Loucy (cell line): ENCODE measurements around the gene B4GALT1.

Source experiments
- H2AFZ ChIP-seq: fragments of 200-600 bp; sonication (generic); 2 replicates; pipeline ENCODE4 v1.6.0; 2016; ENCODE audit warnings: antibody characterized with exemption, mild to moderate bottlenecking, low read length, moderate library complexity
- H3F3A ChIP-seq: fragments of 200-600 bp; 2 replicates; pipeline ENCODE4 v1.6.0; 2016; ENCODE audit warnings: antibody characterized with exemption, low read depth, mild to moderate bottlenecking
- H3K27me3 ChIP-seq: fragments of 200-600 bp; sonication (generic); 2 replicates; pipeline ENCODE4 v1.6.1; 2014; ENCODE audit warnings: low read length, mild to moderate bottlenecking; ENCODE audit not compliant: insufficient read depth, poor library complexity, severe bottlenecking
- H3K36me3 ChIP-seq: fragments of 200-600 bp; sonication (generic); 2 replicates; pipeline ENCODE4 v1.6.1; 2016; ENCODE audit warnings: low read length; ENCODE audit not compliant: insufficient read depth
- H3K4me1 ChIP-seq: fragments of 200-600 bp; sonication (generic); 2 replicates; pipeline ENCODE4 v1.5.1; 2014; ENCODE audit warnings: low read length, mild to moderate bottlenecking; ENCODE audit not compliant: insufficient read depth, poor library complexity, severe bottlenecking
- H3K4me2 ChIP-seq: fragments of 200-600 bp; sonication (generic); 2 replicates; pipeline ENCODE4 v1.6.0; 2014; ENCODE audit warnings: antibody characterized with exemption, low read length, low read depth, mild to moderate bottlenecking; ENCODE audit not compliant: poor library complexity, severe bottlenecking
- H3K4me3 ChIP-seq: fragments of 200-600 bp; sonication (generic); 2 replicates; pipeline ENCODE4 v1.5.1; 2014; ENCODE audit warnings: low read length, mild to moderate bottlenecking, mixed read lengths; ENCODE audit not compliant: poor library complexity, severe bottlenecking
- H3K79me2 ChIP-seq: fragments of 200-600 bp; sonication (generic); 2 replicates; pipeline ENCODE4 v1.6.1; 2014; ENCODE audit warnings: low read length; ENCODE audit not compliant: insufficient read depth
- H3K9ac ChIP-seq: fragments of 200-600 bp; sonication (generic); 2 replicates; pipeline ENCODE4 v1.6.0; 2014; ENCODE audit warnings: mild to moderate bottlenecking, low read depth, low read length, moderate library complexity; ENCODE audit not compliant: poor library complexity, severe bottlenecking
- H3K9me2 ChIP-seq: fragments of 200-600 bp; sonication (generic); replicated peaks from 2 replicates; pipeline ENCODE4 v1.6.1; 2016; ENCODE audit warnings: low read depth, low read length, mixed read lengths
- H3K9me3 ChIP-seq: fragments of 200-600 bp; sonication (generic); 2 replicates; pipeline ENCODE4 v1.6.1; 2014; ENCODE audit warnings: mild to moderate bottlenecking, antibody characterized with exemption, low read length, low read depth; ENCODE audit not compliant: insufficient read depth
- H4K20me1 ChIP-seq: fragments of 200-600 bp; sonication (generic); 2 replicates; pipeline ENCODE4 v1.6.0; 2014; ENCODE audit warnings: antibody characterized with exemption, low read length, mild to moderate bottlenecking; ENCODE audit not compliant: insufficient read depth, poor library complexity, severe bottlenecking
- EZH2phosphoT487 ChIP-seq: fragments of 200-600 bp; IDR thresholded peaks from 2 replicates; pipeline ENCODE4 v1.6.1; 2018; ENCODE audit warnings: antibody characterized with exemption, mild to moderate bottlenecking, moderate library complexity, borderline replicate concordance
- TF ChIP-seq, protein P1 (sequence below): fragments of 200-600 bp; sonication (generic); conservative IDR thresholded peaks from 2 replicates; pipeline ENCODE4 v1.5.1; 2014; ENCODE audit warnings: mild to moderate bottlenecking, antibody characterized with exemption, low read length

The B4GALT1 gene

GRCh38 chr9:33151601-33152000 lies 15.5 kb downstream of the B4GALT1 start:
- H4K20me1 ChIP-seq: no peaks in the 10 kb centered on the region
- H3K4me2 ChIP-seq: no peak overlapping the region
- no peaks in the 10 kb centered on the region for H3K36me3 ChIP-seq
- H2AFZ ChIP-seq: no peak overlapping the region
- no peaks in the 10 kb centered on the region for H3F3A ChIP-seq
- H3K27me3 ChIP-seq: no peaks in the 10 kb centered on the region
- H3K4me3 ChIP-seq: no peak overlapping the region
- no peaks in the 10 kb centered on the region for H3K9me3 ChIP-seq
- peaks cover 40% of the 10 kb centered on the region for H3K4me1 ChIP-seq
- H3K79me2 ChIP-seq: peaks cover 80% of the 10 kb centered on the region
- peak overlapping the region; percentile 21 for H3K9ac ChIP-seq
- no peaks in the 10 kb centered on the region for H3K9me2 ChIP-seq
- no peak for TF ChIP-seq EZH2phosphoT487
- TF ChIP-seq, protein P1, sequence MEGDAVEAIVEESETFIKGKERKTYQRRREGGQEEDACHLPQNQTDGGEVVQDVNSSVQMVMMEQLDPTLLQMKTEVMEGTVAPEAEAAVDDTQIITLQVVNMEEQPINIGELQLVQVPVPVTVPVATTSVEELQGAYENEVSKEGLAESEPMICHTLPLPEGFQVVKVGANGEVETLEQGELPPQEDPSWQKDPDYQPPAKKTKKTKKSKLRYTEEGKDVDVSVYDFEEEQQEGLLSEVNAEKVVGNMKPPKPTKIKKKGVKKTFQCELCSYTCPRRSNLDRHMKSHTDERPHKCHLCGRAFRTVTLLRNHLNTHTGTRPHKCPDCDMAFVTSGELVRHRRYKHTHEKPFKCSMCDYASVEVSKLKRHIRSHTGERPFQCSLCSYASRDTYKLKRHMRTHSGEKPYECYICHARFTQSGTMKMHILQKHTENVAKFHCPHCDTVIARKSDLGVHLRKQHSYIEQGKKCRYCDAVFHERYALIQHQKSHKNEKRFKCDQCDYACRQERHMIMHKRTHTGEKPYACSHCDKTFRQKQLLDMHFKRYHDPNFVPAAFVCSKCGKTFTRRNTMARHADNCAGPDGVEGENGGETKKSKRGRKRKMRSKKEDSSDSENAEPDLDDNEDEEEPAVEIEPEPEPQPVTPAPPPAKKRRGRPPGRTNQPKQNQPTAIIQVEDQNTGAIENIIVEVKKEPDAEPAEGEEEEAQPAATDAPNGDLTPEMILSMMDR: no peak

- Histone ChIP-seq H3K79me2 (peaks cover 76% of the 10 kb centered on the region), H2AFZ (no peak overlapping the region), H3K9me3 (no peaks in the 10 kb centered on the region), H3K4me3 (no peak overlapping the region), H3K27me3 (no peaks in the 10 kb centered on the region), H3K9me2 (no peaks in the 10 kb centered on the region), H3K9ac (peak overlapping the region; percentile 21), H3K4me2 (no peak overlapping the region), H4K20me1 (no peaks in the 10 kb centered on the region), H3K4me1 (peaks cover 39% of the 10 kb centered on the region), H3F3A (no peaks in the 10 kb centered on the region), H3K36me3 (no peaks in the 10 kb centered on the region)
- TF ChIP-seq, protein P1: no peak
- no peak for TF ChIP-seq EZH2phosphoT487
Observed at GRCh38 chr9:33151007-33151557, 16.1 kb downstream of the B4GALT1 start.

DNA sequence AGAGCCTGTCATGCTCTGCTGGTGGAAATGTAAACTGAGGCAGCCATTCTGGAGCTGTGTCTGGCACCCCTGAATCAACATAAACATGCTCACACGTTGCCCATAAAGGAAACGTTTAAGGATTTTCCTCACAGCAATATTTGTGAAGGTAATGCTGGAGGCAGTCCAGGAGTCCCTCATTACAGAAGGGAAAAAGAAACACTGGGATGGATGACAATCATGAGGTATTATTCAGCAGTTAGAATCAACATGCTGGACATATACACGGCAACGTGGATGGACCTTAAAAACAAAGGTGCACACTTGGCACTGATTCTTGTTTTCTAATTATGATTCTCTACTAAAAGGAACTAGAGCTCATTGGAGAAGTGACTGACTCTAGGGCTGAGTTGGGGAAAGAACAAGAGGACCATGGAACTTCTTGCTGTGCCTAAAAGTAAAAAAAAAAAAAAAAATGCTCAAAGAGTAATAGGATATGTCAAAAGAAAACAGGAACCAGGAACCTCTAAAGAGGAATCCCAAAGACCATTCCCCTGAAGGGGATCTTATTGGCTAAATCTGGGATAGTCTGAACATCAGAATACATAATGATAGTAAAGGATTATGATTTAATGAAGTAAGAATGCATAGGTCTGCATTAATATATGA lies 18.6 kb downstream of the B4GALT1 start:
- Histone ChIP-seq H3K27me3 (no peaks in the 10 kb centered on the region), H3F3A (no peaks in the 10 kb centered on the region), H4K20me1 (no peaks in the 10 kb centered on the region), H3K4me2 (no peak overlapping the region), H3K9me2 (no peaks in the 10 kb centered on the region), H3K36me3 (no peaks in the 10 kb centered on the region), H2AFZ (no peak overlapping the region), H3K4me1 (peaks cover 22% of the 10 kb centered on the region), H3K9me3 (no peaks in the 10 kb centered on the region), H3K9ac (no peak overlapping the region), H3K4me3 (no peak overlapping the region), H3K79me2 (peaks cover 77% of the 10 kb centered on the region)
- TF ChIP-seq, protein P1: no peak
- TF ChIP-seq EZH2phosphoT487: no peak
